ENCODE measurements around the gene OR2T27.
"Not testable (repeated sequence)": the region's sequence is repeated elsewhere in the genome, so short reads cannot be mapped to it uniquely, and the experiment has no call there.

The OR2T27 gene

DNA sequence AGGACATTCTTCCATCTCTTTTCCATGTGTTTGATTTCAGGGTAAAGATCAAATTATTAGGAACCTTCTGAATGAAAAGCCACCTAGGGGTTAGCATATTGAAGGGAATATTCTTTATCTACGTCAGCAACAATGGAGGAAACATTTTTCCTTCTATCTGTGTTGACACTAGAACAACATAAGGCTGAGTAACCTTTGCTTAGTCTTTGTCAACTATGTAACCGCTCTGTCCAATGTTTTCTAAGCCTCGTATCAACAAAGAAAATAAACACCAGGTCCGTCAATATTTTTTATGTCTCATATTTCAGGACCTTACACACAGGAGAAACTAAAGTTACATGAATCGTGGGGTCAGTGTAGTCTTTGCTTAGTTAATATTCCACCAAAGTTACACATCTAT, 18.7 kb downstream of the OR2T27 start:
- H3K9me3 ChIP-seq (ENCODE audit: control insufficient read depth, insufficient read depth, low read length); H3K4me1 ChIP-seq (ENCODE audit: control insufficient read depth, insufficient read depth, low read length); H3K36me3 ChIP-seq (ENCODE audit: control insufficient read depth, insufficient read depth, low read length); H3K27ac ChIP-seq (ENCODE audit: low read depth, low read length); H3K27me3 ChIP-seq (ENCODE audit: control insufficient read depth, insufficient read depth, low read length); H3K4me3 ChIP-seq (ENCODE audit: low read depth, low read length); H3K9ac ChIP-seq (ENCODE audit: low read depth, low read length): not testable (repeated sequence)

GRCh38 chr1:248634991-248635390, 20.3 kb downstream of the OR2T27 start, which contains the start of gene OR2T11:
OR2T11 (minus strand) TSS chr1:248635091; CDS start chr1:248627128, 7,963 bp downstream.
- not testable (repeated sequence) for H3K9ac ChIP-seq (ENCODE audit: low read depth, low read length); H3K4me3 ChIP-seq (ENCODE audit: low read depth, low read length); H3K36me3 ChIP-seq (ENCODE audit: control insufficient read depth, insufficient read depth, low read length); H3K27me3 ChIP-seq (ENCODE audit: control insufficient read depth, insufficient read depth, low read length); H3K27ac ChIP-seq (ENCODE audit: low read depth, low read length); H3K4me1 ChIP-seq (ENCODE audit: control insufficient read depth, insufficient read depth, low read length)
- peaks cover 23% of the 10 kb centered on the region for H3K9me3 ChIP-seq (ENCODE audit: control insufficient read depth, insufficient read depth, low read length)

DNA sequence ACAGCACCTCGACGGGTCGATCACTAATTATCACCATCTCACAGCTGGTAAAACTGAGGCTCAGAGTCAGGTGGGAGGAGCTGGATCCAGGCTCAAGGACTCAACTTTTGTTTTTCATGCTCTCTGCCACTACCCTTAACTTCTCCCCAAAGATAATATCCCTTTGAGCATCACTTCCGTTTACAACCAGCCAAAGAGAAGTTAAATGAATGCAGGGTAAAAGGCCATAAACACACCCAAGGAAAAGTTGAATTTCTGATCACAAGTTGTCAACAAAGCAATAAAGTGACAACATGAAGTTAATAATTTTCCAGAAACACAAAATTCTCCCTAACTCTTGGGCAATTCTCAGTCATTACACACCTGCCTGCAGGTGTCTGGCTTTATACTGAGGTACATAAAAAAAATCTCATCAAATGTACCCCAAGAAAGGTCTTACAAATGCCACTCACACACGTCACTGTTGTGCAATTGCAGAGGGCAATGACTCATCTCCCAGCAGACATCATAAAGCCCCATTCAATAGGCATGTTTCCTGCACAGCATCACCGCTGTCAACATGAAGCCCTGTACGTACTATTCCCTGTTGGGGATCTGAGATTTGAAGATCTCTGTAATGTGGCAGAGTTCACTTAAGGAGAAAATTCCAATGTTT, 23.8 kb downstream of the OR2T27 start:
- Histone ChIP-seq H3K4me3 (ENCODE audit: low read depth, low read length) (no peak overlapping the region), H3K27ac (ENCODE audit: low read depth, low read length) (no peak overlapping the region), H3K9me3 (ENCODE audit: control insufficient read depth, insufficient read depth, low read length) (peaks cover 58% of the 10 kb centered on the region), H3K27me3 (ENCODE audit: control insufficient read depth, insufficient read depth, low read length) (no peaks in the 10 kb centered on the region), H3K9ac (ENCODE audit: low read depth, low read length) (no peak overlapping the region), H3K4me1 (ENCODE audit: control insufficient read depth, insufficient read depth, low read length) (no peaks in the 10 kb centered on the region), H3K36me3 (ENCODE audit: control insufficient read depth, insufficient read depth, low read length) (no peaks in the 10 kb centered on the region)

GRCh38 chr1:248630551-248630950, 24.8 kb downstream of the OR2T27 start:
- H3K27me3 ChIP-seq (ENCODE audit: control insufficient read depth, insufficient read depth, low read length), result no peaks in the 10 kb centered on the region
- no peak overlapping the region for H3K9ac ChIP-seq (ENCODE audit: low read depth, low read length)
- no peaks in the 10 kb centered on the region for H3K36me3 ChIP-seq (ENCODE audit: control insufficient read depth, insufficient read depth, low read length)
- H3K27ac ChIP-seq (ENCODE audit: low read depth, low read length), result no peak overlapping the region
- H3K4me1 ChIP-seq (ENCODE audit: control insufficient read depth, insufficient read depth, low read length), result no peaks in the 10 kb centered on the region
- no peak overlapping the region for H3K4me3 ChIP-seq (ENCODE audit: low read depth, low read length)
- H3K9me3 ChIP-seq (ENCODE audit: control insufficient read depth, insufficient read depth, low read length), result peaks cover 67% of the 10 kb centered on the region

GRCh38 chr1:248627971-248628844, 27.1 kb downstream of the OR2T27 start:
- H3K9ac ChIP-seq (ENCODE audit: low read depth, low read length), result no peak overlapping the region
- H3K4me3 ChIP-seq (ENCODE audit: low read depth, low read length), result no peak overlapping the region
- H3K4me1 ChIP-seq (ENCODE audit: control insufficient read depth, insufficient read depth, low read length), result no peaks in the 10 kb centered on the region
- no peak overlapping the region for H3K27ac ChIP-seq (ENCODE audit: low read depth, low read length)
- H3K27me3 ChIP-seq (ENCODE audit: control insufficient read depth, insufficient read depth, low read length), result no peaks in the 10 kb centered on the region
- peaks cover 88% of the 10 kb centered on the region for H3K9me3 ChIP-seq (ENCODE audit: control insufficient read depth, insufficient read depth, low read length)
- H3K36me3 ChIP-seq (ENCODE audit: control insufficient read depth, insufficient read depth, low read length), result no peaks in the 10 kb centered on the region

GRCh38 chr1:248625971-248626370, 29.4 kb downstream of the OR2T27 start:
- Histone ChIP-seq H3K9me3 (ENCODE audit: control insufficient read depth, insufficient read depth, low read length) (peaks cover 96% of the 10 kb centered on the region), H3K4me1 (ENCODE audit: control insufficient read depth, insufficient read depth, low read length) (no peaks in the 10 kb centered on the region), H3K4me3 (ENCODE audit: low read depth, low read length) (0 out of 2 replicates have a peak overlapping the region, but pooled peaks have one; percentile 21), H3K27ac (ENCODE audit: low read depth, low read length) (no peak overlapping the region), H3K36me3 (ENCODE audit: control insufficient read depth, insufficient read depth, low read length) (no peaks in the 10 kb centered on the region), H3K27me3 (ENCODE audit: control insufficient read depth, insufficient read depth, low read length) (no peaks in the 10 kb centered on the region), H3K9ac (ENCODE audit: low read depth, low read length) (no peak overlapping the region)

DNA sequence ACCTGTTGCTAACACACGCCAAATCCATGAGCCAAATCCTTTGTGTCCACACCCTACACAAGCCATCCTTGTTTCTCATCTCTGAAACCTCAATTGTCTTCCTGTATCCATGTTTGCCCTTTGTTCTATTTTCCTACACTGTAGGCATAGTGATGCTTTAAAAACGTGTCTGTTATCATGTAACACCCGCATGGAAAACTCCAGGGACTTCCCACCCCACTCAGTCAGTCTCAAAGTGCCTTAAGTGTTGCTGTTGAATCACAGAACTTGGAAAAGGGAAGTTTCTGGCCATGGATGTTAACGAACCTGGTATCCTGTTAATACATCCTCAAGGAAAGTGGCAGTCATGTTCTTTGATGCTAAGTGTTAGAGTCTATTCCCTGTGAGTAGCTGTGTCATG, 30.2 kb downstream of the OR2T27 start:
- H3K9me3 ChIP-seq (ENCODE audit: control insufficient read depth, insufficient read depth, low read length), result peaks cover 96% of the 10 kb centered on the region

GRCh38 chr1:248622570-248623001, 32.7 kb downstream of the OR2T27 start:
- peaks cover 92% of the 10 kb centered on the region for H3K9me3 ChIP-seq (ENCODE audit: control insufficient read depth, insufficient read depth, low read length)
- H3K4me1 ChIP-seq (ENCODE audit: control insufficient read depth, insufficient read depth, low read length), result no peaks in the 10 kb centered on the region
- no peaks in the 10 kb centered on the region for H3K36me3 ChIP-seq (ENCODE audit: control insufficient read depth, insufficient read depth, low read length)
- no peak overlapping the region for H3K9ac ChIP-seq (ENCODE audit: low read depth, low read length)
- no peak overlapping the region for H3K4me3 ChIP-seq (ENCODE audit: low read depth, low read length)
- H3K27me3 ChIP-seq (ENCODE audit: control insufficient read depth, insufficient read depth, low read length), result no peaks in the 10 kb centered on the region
- no peak overlapping the region for H3K27ac ChIP-seq (ENCODE audit: low read depth, low read length)

More for the DNA sequence above, 30.2 kb downstream of the OR2T27 start:
- no peaks in the 10 kb centered on the region for H3K4me1 ChIP-seq (ENCODE audit: control insufficient read depth, insufficient read depth, low read length)
- no peak overlapping the region for H3K9ac ChIP-seq (ENCODE audit: low read depth, low read length)
- no peaks in the 10 kb centered on the region for H3K27me3 ChIP-seq (ENCODE audit: control insufficient read depth, insufficient read depth, low read length)
- H3K4me3 ChIP-seq (ENCODE audit: low read depth, low read length), result no peak overlapping the region
- no peaks in the 10 kb centered on the region for H3K36me3 ChIP-seq (ENCODE audit: control insufficient read depth, insufficient read depth, low read length)
- no peak overlapping the region for H3K27ac ChIP-seq (ENCODE audit: low read depth, low read length)

DNA sequence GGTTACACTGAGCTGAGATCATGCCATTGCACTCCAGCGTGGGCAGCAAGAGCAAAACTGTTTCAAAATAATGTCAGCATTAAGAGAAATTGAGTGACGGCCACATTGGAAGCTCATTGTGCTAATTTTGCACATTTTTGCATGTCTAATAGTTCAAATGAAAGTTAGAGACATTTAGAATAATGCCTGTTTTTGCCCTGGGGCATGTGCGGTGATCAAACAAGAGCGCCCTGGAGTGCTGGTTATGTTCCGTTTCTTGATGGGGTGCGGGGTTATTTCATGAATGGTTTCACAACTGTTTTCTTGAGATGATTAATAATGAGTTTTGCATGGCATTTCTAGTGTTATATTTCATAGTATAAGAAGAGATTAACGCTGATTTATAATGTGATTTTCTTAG, 33.6 kb downstream of the OR2T27 start:
- Histone ChIP-seq H3K4me3 (ENCODE audit: low read depth, low read length) (no peak overlapping the region), H3K9me3 (ENCODE audit: control insufficient read depth, insufficient read depth, low read length) (peaks cover 91% of the 10 kb centered on the region)

GRCh38 chr1:248618878-248619277, 36.5 kb downstream of the OR2T27 start:
- H3K36me3 ChIP-seq (ENCODE audit: control insufficient read depth, insufficient read depth, low read length), result no peaks in the 10 kb centered on the region
- H3K4me1 ChIP-seq (ENCODE audit: control insufficient read depth, insufficient read depth, low read length), result no peaks in the 10 kb centered on the region
- H3K27ac ChIP-seq (ENCODE audit: low read depth, low read length), result no peak overlapping the region
- H3K9ac ChIP-seq (ENCODE audit: low read depth, low read length), result no peak overlapping the region
- peaks cover 91% of the 10 kb centered on the region for H3K9me3 ChIP-seq (ENCODE audit: control insufficient read depth, insufficient read depth, low read length)
- no peaks in the 10 kb centered on the region for H3K27me3 ChIP-seq (ENCODE audit: control insufficient read depth, insufficient read depth, low read length)
- H3K4me3 ChIP-seq (ENCODE audit: low read depth, low read length), result no peak overlapping the region

More for the DNA sequence above, 33.6 kb downstream of the OR2T27 start:
- Histone ChIP-seq H3K9ac (ENCODE audit: low read depth, low read length) (no peak overlapping the region), H3K27me3 (ENCODE audit: control insufficient read depth, insufficient read depth, low read length) (no peaks in the 10 kb centered on the region), H3K36me3 (ENCODE audit: control insufficient read depth, insufficient read depth, low read length) (no peaks in the 10 kb centered on the region), H3K4me1 (ENCODE audit: control insufficient read depth, insufficient read depth, low read length) (no peaks in the 10 kb centered on the region), H3K27ac (ENCODE audit: low read depth, low read length) (no peak overlapping the region)

GRCh38 chr1:248618119-248618518, 37.2 kb downstream of the OR2T27 start:
- Histone ChIP-seq H3K27ac (ENCODE audit: low read depth, low read length) (no peak overlapping the region), H3K36me3 (ENCODE audit: control insufficient read depth, insufficient read depth, low read length) (no peaks in the 10 kb centered on the region), H3K27me3 (ENCODE audit: control insufficient read depth, insufficient read depth, low read length) (no peaks in the 10 kb centered on the region), H3K4me3 (ENCODE audit: low read depth, low read length) (no peak overlapping the region), H3K4me1 (ENCODE audit: control insufficient read depth, insufficient read depth, low read length) (no peaks in the 10 kb centered on the region), H3K9ac (ENCODE audit: low read depth, low read length) (no peak overlapping the region), H3K9me3 (ENCODE audit: control insufficient read depth, insufficient read depth, low read length) (peaks cover 91% of the 10 kb centered on the region)

Measured in HUES48 (cell line).